GM12865 (cell line): ENCODE measurements around the gene RASGEF1C.

ENCODE experiments used
- DNase-seq: peaks from one replicate; pipeline ENCODE4 v3.0.0; 2010; ENCODE audit warnings: low read depth
- H3K4me3 ChIP-seq: 2 replicates; pipeline ENCODE4 v1.5.1; 2011; ENCODE audit warnings: mild to moderate bottlenecking, low read depth, low read length, control low read depth
- CTCF ChIP-seq: IDR thresholded peaks from 2 replicates; pipeline ENCODE4 v1.5.1; 2011; ENCODE audit warnings: low read length, control low read depth, low read depth, inconsistent platforms; ENCODE audit not compliant: insufficient read depth; ENCODE audit errors: missing control alignments

Gene RASGEF1C

GRCh38 chr5:180180421-180180820 lies 28.6 kb downstream of the RASGEF1C start:
- H3K4me3 ChIP-seq: no peak overlapping the region
- no peak for DNase-seq
- no peak for TF ChIP-seq CTCF

GRCh38 chr5:180179442-180180420 lies 29.3 kb downstream of the RASGEF1C start:
- no peak overlapping the region for H3K4me3 ChIP-seq
- no peak for TF ChIP-seq CTCF
- DNase-seq: no peak

GRCh38 chr5:180178531-180179441 lies 30.2 kb downstream of the RASGEF1C start:
- DNase-seq: no peak
- H3K4me3 ChIP-seq: no peak overlapping the region
- no peak for TF ChIP-seq CTCF

- no peak for TF ChIP-seq CTCF
- no peak overlapping the region for H3K4me3 ChIP-seq
- DNase-seq: no peak
Measured at GRCh38 chr5:180176191-180176590, 32.8 kb downstream of the RASGEF1C start.

- TF ChIP-seq CTCF: no peak
- no peak for DNase-seq
- H3K4me3 ChIP-seq: no peak overlapping the region
Measured at GRCh38 chr5:180175015-180175431, 34.0 kb downstream of the RASGEF1C start.

- DNase-seq: no peak
- TF ChIP-seq CTCF: no peak
- H3K4me3 ChIP-seq: no peak overlapping the region
Measured at GRCh38 chr5:180174587-180174972, 34.4 kb downstream of the RASGEF1C start.
